NCI-H526 treated with DMSO at 0.1 percent for 48 hours (cell line): ENCODE results near the gene AOPEP.
"Not testable (repeated sequence)": the region's sequence is repeated elsewhere in the genome, so short reads cannot be mapped to it uniquely, and the experiment has no call there.

ENCODE experiments used
- DNase-seq: peaks from one replicate; lab custom pipeline; 2025; lab: John Stamatoyannopoulos, UW

The AOPEP gene

GRCh38 chr9:94960964-94961363 lies 234.5 kb downstream of the AOPEP start:
- DNase-seq = no peak

DNA sequence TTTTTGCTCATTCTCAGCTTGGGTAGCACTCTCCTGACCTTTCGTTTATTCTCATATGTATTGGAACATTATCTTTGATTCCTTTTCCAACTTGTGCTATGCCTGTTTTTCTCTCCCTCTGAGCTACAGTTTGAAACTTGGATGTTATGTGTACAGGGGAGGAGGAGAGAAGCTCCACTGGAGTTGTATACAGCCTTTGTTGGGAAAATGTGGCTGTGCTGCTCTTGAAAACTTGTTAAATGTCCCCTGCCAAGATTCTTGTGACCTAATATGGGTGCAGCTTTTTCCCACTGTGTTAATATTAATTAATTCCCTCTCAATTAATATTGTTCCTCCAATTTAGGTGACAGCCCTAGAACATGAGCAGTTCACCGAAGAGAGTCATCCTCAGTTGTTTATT lies 235.4 kb downstream of the AOPEP start:
- DNase-seq = no peak

DNA sequence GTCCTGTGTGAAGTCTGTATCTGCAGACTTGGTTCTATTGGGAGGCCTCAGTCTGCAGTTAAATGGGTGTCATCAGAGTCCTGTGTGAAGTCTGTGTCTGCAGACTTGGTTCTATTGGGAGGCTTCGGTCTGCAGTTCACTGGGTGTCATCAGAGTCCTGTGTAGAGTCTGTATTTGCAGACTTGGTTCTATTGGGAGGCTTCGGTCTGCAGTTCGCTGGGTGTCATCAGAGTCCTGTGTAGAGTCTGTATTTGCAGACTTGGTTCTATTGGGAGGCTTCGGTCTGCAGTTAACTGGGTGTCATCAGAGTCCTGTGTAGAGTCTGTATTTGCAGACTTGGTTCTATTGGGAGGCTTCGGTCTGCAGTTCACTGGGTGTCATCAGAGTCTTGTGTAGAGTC lies 239.1 kb downstream of the AOPEP start:
- DNase-seq = not testable (repeated sequence)

DNA sequence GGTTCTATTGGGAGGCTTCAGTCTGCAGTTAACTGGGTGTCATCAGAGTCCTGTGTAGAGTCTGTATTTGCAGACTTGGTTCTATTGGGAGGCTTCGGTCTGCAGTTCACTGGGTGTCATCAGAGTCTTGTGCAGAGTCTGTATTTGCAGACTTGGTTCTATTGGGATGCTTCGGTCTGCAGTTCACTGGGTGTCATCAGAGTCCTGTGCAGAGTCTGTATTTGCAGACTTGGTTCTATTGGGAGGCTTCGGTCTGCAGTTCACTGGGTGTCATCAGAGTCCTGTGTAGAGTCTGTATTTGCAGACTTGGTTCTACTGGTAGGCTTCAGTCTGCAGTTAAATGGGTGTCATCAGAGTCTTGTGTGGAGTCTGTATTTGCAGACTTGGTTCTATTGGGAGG lies 239.5 kb downstream of the AOPEP start:
- DNase-seq = not testable (repeated sequence)

DNA sequence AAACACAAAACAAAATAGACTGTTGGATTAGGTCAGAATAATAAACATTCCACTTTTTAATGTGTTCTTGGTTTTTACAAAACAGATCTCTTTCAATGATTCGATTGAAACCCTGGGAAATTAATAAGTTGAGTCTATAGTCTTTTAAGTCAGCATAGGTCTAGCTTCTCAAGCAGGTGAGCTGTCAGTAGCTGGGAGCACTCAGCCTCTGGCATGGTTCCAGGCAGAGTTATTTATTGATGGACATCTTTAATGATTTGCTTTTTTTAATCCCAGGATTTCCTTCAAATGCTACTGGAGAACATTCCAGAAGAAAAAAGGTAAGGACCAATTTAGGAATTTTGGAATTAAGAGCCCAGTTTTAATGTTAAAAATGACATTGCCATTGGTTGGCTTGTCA lies 241.0 kb downstream of the AOPEP start:
- no peak for DNase-seq

DNA sequence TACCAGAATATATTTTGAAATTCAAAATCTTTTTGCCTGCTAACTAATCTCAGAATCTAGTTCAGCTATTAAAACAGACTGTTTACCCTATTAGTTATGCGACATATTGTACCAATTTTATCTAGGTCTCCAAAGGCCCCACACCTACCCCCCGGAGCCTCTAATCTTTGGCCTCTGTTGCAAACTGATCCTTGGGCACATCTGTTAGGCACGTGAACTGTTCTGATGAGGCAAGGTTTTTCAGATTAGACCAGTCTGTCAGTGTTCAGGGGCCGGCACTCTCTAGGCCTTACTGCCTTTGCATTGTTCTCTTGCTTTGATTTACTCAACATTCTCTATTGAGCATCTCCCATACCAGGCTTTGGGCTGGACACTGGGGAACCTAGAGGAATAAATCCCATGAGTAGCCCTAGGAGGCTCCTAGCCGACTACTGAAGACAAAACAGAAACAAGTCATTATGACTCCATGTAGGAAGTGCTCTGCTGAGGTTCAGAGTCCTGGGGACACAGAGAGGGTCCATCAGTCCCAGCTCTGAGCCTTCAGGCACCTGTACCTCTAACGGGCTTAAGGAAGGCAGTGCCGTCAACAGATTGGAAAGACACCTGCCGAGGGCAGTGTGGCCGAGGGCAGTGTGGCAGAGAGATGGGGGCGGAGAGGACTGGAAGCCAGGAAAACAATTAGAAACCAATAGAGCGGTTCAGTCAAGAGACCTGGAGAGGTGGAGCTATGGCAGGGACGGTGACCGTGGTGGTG lies 245.1 kb downstream of the AOPEP start:
- no peak for DNase-seq

GRCh38 chr9:94973451-94973941 lies 247.0 kb downstream of the AOPEP start:
- no peak for DNase-seq

DNA sequence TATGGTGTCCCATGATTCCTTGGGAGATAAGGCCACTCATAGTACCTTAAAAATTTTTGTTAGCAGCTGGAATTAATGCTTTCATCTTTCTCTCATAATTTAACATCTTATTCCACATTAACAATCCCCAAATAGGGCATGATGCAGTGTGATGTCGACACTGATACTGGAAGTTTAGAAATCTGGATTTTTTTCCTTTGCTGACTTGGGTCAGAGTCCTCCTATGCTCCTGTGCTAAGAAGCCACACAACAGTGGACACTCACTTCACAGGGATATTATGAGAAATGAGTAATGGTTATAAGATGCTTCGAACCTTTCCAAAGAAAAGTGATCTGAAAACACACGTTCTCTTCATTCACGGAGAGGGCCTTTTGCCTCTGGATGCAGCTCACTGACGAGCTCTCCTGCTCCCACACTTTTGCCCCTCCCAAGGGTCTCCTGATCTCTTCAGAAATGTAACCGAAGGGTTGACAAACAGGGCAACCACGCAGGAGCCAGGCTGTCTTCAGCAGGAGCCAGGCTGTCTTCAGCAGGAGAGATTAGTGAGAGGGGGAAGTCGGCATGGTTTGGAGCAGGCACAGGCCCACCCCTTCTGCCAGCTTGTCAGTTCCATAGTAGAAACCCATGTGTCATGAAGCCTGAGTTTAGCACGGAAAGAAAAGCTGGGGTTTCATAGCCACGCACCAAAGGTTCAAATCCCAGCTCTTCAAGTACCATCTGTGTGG lies 247.8 kb downstream of the AOPEP start:
- no peak for DNase-seq

DNA sequence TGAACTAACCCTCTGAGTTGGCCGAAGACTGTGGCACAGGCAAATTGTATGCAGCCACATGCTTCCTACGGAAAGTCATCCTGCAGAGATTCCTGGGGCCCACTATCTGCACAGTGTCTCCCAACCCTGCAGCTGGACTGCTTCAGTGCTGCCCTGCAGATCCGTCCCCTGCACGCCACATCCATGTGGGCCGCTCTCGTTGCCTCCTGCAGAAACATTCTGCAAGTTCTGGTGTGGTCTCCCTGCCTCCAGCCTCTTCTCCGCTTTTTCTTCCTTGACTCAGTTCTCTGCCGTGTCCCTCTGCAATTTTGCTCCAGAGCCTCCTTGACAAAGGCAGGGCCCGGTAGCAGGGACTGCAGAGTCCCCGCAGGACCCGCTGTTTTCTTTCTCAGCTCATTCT lies 249.0 kb downstream of the AOPEP start:
- no peak for DNase-seq

DNA sequence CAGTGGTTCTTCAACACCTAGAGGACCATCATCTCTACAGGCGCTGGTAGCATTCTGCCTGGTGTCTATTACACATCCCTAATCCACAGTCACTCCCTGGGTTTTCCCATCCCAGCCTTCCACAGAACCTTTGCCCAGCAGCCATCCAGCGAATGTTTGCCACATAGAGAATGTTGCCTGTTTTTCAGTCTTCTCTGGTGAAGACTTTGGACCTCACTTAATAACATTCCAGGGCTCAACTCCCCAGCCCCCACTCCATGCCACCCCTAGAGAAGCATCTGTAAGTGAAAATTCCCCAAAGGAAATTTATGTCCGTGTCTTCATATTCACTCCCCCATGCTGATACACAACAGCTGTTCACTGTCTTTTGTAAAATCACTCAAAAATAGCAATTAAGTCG lies 249.6 kb downstream of the AOPEP start:
- DNase-seq = no peak

DNA sequence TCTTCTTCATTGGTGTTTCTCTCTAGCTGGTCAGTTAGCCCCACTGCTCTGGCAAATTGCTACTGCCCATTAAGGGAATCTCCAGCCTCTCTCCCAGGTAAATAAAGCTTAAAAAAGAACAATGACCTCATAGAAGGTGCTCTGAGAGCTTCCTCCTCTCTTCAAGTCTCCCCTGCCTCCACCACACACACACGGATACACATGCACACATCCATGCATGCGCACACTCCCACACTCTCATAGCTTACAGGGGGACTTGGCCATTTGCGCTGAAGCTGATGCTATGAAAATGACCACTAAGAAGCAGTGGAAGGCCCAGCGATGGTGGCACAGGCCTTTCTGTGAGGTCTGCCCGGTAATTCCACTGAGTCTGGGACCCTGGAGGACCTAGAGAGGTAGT lies 250.9 kb downstream of the AOPEP start:
- no peak for DNase-seq

DNA sequence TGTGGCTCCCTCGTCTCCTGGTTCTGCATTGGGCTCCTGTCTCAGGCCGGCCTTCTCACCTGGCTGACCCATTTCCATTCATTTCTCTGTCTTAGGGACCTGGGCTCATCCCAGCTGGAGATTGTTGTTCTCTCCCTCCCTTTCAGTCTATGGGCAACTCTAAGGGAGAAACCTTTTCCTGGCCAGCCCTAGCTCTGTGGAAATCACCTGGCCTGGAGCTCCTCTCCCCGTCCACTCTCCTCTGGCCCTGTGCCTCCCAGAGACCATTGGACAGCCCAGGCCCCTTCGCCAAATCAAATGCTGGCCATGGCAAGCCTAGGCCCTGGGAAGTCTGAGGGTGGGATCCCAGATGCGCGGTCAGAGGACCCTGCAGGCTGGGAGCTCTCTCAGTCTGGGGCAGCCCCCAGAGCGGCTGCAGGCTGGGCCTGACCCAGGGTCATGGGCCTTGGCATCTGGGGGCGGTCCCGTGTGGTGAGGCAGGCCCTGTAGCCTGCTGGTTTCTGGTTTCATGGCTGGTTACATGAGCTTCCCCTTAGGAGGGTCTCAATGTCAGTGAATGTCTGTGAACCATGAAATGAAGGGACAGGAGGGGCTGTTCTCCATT lies 253.5 kb downstream of the AOPEP start:
- DNase-seq = no peak

- DNase-seq = no peak
These were observed 254.6 kb downstream of the AOPEP start for GRCh38 chr9:94980947-94981722.

DNA sequence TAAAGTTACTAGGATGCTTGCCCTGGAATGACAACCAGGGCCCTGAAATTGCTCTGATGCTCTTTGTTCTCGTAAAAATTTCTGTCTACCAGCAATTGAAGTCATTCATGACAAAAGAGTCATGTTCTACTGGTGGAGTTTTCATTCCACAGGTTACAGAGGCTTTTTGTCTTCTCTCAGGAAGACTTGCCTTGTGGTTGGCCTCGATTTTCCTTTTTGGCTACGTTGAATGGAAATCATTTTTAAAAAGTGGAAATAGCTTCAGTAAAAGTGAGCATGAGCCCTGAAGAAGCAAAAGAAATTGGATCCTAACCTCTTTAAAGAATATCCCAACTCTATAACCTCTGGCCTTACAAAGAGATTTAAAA lies 255.2 kb downstream of the AOPEP start:
- DNase-seq = no peak

- DNase-seq = no peak
These were observed 255.7 kb downstream of the AOPEP start for GRCh38 chr9:94982211-94982610.

DNA sequence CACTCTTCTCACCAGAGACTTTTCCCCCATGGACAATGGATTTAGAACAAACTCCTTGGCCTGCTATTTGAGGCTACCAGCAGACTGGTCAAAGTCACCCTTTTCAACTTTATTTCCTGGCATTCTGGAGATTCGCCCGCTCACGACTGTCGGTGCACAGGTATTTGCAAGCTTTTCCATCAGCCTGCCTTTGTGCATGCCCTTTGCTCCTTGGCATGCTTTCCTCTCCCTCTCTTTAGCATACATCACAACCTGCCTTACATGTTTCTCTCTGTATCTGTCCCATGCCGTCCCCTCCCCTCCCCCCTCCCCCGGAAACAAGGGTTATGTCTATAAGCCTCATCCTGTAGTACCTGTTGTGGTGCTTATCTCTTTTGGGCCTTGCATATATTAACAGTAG lies 257.1 kb downstream of the AOPEP start:
- no peak for DNase-seq

DNA sequence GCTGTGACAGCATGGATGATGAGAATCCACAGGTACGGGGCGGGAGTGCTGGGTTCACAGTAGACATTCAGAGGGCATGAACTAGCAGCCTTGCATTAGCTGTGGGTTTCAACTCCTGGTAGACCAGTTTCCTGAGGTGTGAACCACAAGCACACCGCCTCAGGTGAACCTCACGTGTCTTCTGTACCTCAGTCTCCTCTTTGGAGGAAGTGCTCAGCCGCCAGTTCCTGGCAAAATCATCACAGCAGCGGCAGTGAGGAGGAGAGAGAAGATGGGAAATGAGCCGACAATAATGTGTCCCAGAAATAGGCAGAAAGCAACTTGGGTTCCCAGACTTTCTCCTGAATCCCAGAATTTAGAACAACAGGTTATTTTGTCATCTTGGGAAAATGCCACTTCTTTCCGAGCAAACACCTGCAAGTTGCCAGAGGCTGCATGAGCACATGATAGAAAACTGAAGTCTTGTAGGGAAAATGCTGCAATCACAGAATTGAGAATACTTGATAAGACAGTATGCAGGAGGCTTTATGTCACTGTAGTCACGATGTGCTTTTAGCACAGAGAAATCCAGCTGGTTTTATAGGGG lies 258.5 kb downstream of the AOPEP start:
- no peak for DNase-seq

DNA sequence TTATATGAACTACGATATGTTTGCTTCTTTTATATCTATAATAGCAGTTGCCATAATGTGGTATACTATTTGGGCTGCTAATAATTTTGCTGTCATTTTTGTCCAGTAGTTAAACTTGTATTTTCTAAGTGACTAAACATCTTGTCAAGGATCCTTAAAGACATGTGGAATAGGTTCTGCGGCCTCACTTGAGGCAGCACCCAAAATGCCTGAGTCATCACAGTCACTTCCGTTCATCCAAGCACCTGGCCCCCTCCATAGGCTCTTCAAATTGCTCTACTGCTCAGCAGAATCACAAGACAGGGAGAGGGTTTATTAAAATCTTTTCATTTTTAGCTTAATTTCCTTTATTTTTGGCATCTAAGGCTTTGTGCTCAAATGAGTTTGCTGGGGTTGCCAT lies 259.1 kb downstream of the AOPEP start:
- DNase-seq = no peak

DNA sequence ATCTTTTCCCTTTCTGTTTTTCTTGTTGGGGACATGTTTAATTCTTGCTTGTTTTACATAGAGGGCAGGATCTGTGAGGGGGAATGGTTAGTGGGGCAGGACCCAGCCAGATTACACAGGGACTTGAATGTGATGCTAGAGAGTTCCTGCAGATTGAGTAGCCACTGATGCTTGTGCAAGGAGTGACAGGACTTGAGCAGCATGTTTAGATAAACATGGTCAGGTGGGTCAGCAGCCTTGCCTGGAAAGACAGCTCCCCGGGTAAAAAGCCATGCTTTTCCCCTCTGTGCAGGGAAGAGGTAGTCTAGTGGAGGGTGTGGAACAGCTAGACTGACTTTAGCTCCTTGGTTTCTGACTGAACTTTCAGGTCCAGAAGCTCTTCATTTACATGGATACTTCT lies 261.2 kb downstream of the AOPEP start:
- no peak for DNase-seq

DNA sequence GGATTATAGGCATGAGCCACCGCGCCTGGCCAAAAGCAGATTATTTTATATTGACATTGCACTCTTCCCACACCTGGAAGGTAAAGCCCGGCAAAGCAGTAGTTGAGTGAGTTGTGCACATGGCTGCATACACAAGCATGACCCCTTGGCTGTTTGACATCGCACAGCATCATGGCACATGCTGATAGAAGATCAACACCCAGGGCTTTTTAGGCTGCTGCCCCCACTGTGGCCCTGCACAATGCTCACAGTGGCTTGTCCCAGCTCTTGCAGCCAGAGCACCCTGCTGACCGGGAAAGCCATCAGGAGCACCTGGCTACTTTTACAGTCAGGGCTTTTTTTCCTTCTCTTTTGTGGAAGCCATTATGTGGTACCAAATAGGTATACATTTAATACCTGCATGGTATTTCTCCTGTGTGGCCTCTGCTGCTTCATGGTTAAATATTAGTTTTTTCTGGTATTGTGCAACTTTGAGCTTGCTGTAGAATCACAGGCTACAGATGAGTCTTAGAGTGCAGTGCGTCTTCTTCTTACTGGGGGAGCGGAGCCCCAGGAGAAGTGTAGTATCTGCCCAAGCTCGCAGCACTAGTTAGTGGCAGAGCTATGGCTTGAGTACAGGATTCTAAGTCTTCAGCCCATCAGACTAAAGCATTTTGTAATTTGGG lies 264.5 kb downstream of the AOPEP start:
- DNase-seq = no peak
